ENCODE data around the gene ITPK1.

GRCh38 chr14:92928961-92929688 lies 186.6 kb downstream of the ITPK1 start:
- TF ChIP-seq, protein P1, sequence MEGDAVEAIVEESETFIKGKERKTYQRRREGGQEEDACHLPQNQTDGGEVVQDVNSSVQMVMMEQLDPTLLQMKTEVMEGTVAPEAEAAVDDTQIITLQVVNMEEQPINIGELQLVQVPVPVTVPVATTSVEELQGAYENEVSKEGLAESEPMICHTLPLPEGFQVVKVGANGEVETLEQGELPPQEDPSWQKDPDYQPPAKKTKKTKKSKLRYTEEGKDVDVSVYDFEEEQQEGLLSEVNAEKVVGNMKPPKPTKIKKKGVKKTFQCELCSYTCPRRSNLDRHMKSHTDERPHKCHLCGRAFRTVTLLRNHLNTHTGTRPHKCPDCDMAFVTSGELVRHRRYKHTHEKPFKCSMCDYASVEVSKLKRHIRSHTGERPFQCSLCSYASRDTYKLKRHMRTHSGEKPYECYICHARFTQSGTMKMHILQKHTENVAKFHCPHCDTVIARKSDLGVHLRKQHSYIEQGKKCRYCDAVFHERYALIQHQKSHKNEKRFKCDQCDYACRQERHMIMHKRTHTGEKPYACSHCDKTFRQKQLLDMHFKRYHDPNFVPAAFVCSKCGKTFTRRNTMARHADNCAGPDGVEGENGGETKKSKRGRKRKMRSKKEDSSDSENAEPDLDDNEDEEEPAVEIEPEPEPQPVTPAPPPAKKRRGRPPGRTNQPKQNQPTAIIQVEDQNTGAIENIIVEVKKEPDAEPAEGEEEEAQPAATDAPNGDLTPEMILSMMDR (conservative IDR thresholded peaks at IDR 0.05 in 1 of 2, IDR thresholded peaks at IDR 0.05 in 1 of 2; ENCODE audit: extremely low read depth in 1 of 2, insufficient read depth in 1 of 2, low read depth in 1 of 2, low read length in 2 of 2): no peak
- no peak for TF ChIP-seq EZH2 (IDR thresholded peaks at IDR 0.05; ENCODE audit: borderline replicate concordance, low read length)

Measured in mammary epithelial cell (primary cell).